ACHN (cell line): ENCODE measurements around the gene SH3RF2.
"Not testable (repeated sequence)": the region's sequence is repeated elsewhere in the genome, so short reads cannot be mapped to it uniquely, and the experiment has no call there.

Experiments used
- DNase-seq: peaks from one replicate; pipeline ENCODE4 v3.0.0-alpha.2; 2015
- in situ Hi-C: cut with HindIII; loops from 2 replicates; pipeline ENCODE4 v1.10.0; 2017; ENCODE audit warnings: low sequenced_read_pairs, low pct_ligation_motif_present, low pct_unique_long_range_greater_than_20kb

SH3RF2 gene

GRCh38 chr5:145944328-145944727 is 8.0 kb downstream of the SH3RF2 start:
- DNase-seq, result no peak
- in situ Hi-C loops, result no loop called here

DNA sequence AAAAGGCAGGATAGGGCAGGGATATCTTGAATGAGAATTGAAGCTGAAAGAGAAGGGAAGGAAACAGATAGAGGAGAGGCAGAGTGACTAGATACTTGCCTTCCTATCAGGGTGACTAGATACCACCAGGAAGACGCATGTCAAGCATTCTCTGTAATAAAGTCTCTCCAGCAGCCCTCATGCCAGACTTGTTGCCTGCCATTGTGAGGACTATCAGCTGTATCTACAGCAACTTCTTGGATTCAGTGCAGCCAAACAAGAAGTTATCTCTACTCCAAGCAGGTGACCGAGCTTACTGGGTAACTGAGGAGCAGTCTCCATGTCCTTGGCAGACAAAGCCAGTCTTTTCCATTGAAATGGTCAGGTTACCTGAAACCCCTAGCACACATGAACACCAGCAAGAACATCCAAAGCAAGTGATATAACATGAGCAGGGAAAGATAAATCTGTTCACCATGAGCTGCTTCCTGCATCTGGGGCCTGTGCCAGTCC is 9.3 kb downstream of the SH3RF2 start:
- in situ Hi-C loops, result no loop called here
- DNase-seq, result no peak

GRCh38 chr5:145946112-145946861 is 9.9 kb downstream of the SH3RF2 start:
- in situ Hi-C loops, result no loop called here
- peak; percentile 79 for DNase-seq

- no peak for DNase-seq
- in situ Hi-C loops, result no loop called here
These were observed 11.2 kb downstream of the SH3RF2 start for GRCh38 chr5:145947581-145947980.

DNA sequence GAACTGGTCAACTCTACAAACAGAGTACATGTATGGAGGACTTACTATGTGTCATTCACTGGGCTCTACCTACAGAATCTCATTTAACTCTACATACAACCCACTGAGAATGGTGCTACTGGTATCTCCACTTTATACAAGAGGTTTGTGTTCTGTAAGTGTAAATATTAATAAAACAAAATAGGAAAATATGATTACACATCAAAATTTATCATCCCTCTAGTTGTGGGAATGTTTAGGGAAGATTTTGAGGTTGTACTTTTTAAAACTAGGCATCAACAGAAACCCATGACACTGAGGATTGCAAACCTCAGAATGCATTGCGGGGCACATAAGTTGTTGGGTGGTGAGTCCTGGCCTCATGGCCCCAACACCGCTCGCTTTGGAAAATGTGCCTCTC is 11.7 kb downstream of the SH3RF2 start:
- in situ Hi-C loops, result no loop called here
- no peak for DNase-seq

DNA sequence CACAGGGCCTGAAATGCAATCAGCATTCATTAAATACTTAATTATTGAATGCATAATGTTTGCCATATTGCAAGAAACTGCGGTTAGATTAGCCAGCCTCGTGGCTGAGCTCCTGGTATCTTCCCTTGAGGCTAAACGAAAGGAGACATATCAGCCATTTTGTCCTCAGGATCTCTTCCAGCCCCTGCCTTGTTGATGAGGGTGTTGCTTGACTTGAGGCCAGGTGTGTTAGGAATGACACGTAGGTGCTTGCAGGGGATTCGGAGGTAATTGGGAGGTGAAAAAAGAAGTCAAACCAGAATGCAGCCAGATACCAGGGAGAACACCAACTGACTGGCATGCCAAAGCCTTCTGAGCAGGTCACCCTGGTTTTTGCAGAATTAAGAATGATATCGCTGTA is 12.5 kb downstream of the SH3RF2 start:
- no peak for DNase-seq
- in situ Hi-C loops, result no loop called here

DNA sequence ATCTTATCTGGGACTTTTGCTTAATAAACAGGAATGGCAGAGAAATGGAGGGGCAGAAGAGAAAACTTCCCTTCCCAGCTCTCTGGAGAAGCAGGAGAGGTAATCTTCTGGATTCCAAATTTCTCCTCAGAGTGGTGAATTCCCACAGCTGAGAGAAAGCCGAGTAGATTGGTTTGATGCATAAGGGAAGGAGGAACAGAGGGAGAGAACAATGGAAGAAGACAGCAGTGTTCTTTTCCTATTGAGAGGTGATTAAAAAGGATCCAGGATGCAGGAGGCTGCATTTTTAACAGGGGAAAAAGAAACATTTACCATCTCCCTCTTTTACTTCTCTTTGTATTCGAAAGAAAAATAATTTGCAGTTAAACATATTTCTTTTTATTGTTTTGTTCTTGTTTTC is 13.1 kb downstream of the SH3RF2 start:
- in situ Hi-C loops, result no loop called here
- DNase-seq, result no peak

GRCh38 chr5:145951071-145951470 is 14.7 kb downstream of the SH3RF2 start:
- in situ Hi-C loops, result no loop called here
- no peak for DNase-seq

DNA sequence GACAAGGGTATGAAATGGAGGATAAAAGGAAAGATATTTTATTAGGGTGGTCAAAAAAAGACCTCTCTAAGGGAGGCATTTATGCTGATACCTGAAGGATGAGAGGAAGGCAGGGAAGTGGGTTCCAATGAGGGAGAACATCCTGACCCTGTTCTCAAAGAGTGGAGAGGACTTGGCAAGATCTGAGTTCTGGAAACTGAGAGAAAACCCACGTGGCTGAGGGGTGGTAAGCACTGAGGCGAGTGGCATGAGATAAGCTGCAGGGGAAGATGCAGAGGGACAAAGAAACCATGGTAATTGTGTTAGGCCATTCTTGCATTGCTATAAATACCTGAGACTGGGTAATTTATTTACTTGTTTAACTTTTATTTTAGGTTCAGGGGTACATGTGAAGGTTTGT is 16.8 kb downstream of the SH3RF2 start:
- in situ Hi-C loops, result no loop called here

DNA sequence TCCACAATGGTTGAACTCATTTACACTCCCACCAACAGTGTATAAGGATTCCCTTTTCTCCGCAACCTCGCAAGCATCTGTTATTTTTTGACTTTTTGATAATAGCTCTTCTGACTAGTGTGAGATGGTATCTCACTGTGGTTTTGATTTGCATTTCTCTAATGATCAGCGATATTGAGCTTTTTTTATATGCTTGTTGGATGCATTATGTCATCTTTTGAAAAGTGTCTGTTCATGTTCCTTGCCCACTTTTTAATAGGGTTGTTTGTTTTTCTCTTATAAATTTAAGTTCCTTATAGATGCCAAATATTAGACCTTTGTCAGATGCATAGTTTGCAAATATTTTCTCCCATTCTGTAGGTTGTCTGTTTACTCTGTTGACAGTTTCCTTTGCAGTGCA is 17.8 kb downstream of the SH3RF2 start:
- in situ Hi-C loops, DNase-seq: not testable (repeated sequence)

More for the DNA sequence above, 16.8 kb downstream of the SH3RF2 start:
- DNase-seq, result no peak

DNA sequence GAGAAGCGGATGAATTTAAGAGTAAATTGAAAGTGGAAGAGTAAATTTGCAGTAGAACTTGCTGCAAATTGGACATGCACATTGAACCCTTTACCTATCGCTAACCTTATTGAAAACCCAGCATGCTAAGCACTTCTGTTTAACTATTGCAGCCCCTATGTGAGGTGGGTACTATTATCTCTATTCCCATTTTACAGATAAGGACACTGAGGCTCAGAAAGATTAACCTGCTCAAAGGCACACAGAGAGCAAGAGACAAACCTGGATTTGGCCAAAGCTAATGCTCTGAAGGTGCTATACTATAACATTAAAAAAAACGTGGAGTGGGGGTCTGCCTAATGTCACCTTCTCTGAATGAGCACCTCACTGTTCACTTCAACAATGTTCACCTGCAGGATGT is 21.0 kb downstream of the SH3RF2 start:
- no peak for DNase-seq

DNA sequence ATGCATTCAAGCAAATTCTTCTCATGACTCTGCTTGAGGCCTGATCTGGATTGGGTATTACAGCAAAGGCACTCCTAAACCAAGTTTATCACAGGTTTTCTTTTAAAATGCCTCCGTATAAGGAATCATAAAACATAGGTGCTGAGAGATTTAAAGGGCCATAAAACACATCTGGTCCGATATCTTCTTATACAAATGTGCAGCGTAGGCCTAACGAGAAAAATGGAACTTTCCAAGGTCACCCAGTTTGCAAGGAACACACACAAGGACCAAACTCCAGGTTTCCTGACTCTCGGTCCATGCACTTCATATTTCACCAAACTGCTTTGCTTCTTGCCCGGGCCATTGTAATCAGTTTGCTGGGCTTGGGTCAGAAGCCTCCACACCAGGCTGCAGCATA is 22.1 kb downstream of the SH3RF2 start:
- in situ Hi-C loops, result no loop called here
- no peak for DNase-seq

More for the DNA sequence above, 21.0 kb downstream of the SH3RF2 start:
- in situ Hi-C loops, result no loop called here

- no peak for DNase-seq
- in situ Hi-C loops, result no loop called here
These were observed 23.8 kb downstream of the SH3RF2 start for GRCh38 chr5:145960166-145960565.

GRCh38 chr5:145960848-145961600 is 24.6 kb downstream of the SH3RF2 start:
- no peak for DNase-seq
- in situ Hi-C loops, result no loop called here

GRCh38 chr5:145962001-145962400 is 25.6 kb downstream of the SH3RF2 start:
- in situ Hi-C loops, result no loop called here
- DNase-seq, result no peak

GRCh38 chr5:145964008-145964407 is 27.6 kb downstream of the SH3RF2 start:
- DNase-seq, in situ Hi-C loops: not testable (repeated sequence)

DNA sequence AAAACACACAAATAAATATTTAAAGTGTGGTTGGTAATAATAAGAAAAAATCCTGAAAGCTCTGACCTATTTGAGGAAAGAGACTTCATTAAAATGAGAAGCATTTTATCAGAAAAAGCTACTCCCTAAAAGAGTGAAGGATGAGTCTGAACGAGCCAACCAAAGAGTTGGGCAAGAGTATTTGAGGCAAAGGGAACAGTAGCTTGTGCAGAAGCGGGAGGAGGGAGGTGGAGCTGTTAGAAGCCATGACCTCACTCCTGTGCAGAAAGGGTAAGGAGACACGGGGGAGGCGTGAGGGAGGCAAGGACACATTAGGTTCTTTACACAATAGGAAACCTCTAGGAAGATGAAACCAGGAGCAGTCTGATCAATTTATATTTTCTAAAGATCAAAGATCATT is 29.4 kb downstream of the SH3RF2 start:
- in situ Hi-C loops, result no loop called here
- no peak for DNase-seq

GRCh38 chr5:145967296-145967695 is 30.9 kb downstream of the SH3RF2 start:
- in situ Hi-C loops, result no loop called here
- DNase-seq, result no peak

DNA sequence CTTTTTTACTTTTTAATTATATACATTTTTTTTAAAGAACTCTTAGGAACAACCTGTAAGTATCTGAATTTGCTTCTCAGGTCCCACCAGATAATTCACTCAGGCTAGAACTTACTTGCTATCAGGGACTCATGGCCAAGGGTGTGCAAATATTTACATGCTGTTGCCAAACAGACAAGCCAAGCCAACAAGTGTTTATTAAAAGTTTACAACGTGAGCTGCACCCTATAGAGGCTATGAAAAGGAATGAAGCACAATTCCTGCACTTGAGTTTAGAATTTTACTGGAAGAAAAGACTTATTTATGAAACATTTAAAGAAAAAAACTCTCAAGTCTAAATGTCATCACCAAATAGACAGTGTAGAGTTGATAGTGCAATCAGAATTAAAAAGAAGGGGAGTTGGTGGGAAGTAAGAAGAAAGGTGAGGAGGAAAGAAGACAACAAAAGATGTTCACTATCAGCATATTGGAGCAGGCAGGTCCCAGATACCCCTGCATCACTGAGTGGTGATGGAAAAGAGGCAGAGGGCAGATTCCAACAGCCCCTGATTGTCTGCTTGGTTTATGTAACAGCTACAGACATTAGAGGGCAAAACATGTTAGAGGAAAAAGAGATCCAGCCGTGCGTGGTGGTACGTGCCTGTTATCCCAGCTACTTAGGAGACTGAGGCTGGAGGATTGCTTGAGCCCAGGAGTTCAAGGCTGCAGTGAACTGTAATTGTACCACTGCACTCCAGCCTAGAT is 32.8 kb downstream of the SH3RF2 start:
- DNase-seq, result no peak
- in situ Hi-C loops, result no loop called here
